Tibial nerve (tissue), 4 donors: ENCODE measurements around the gene BPIFB2. TPM values are rescaled to one million over a fixed set of nuclear protein-coding genes. Genes with fewer than 3 reads are reported as not detected.
A peak's percentile ranks its signal among the peaks of the same experiment; 100 is the strongest.

Experiments used
- DNase-seq, 2 donors: peaks; one replicate each; pipeline ENCODE4 v3.0.0-alpha.2; 2019; ENCODE audit warnings: low spot score in 2 of 2
- H3K27ac ChIP-seq, 4 donors: fragments of 200-600 bp; sonication (generic) in 3 of 4; one replicate each; pipeline ENCODE4 v1.5.1; 2017 to 2019; ENCODE audit warnings: mild to moderate bottlenecking in 1 of 4
- H3K27me3 ChIP-seq, 2 donors: fragments of 200-600 bp; sonication (generic) in 1 of 2; one replicate each; pipeline versions ENCODE4 v1.5.1 to v1.6.0; 2017 to 2019
- H3K36me3 ChIP-seq, 3 donors: fragments of 200-600 bp; sonication (generic); one replicate each; pipeline ENCODE4 v1.5.1; 2018 to 2019
- H3K4me1 ChIP-seq, 4 donors: fragments of 200-600 bp; sonication (generic) in 3 of 4; one replicate each; pipeline ENCODE4 v1.5.1; 2017 to 2019
- H3K4me3 ChIP-seq, 4 donors: fragments of 200-600 bp; sonication (generic) in 3 of 4; one replicate each; pipeline ENCODE4 v1.5.1; 2017 to 2019; ENCODE audit warnings: mild to moderate bottlenecking in 1 of 4, moderate library complexity in 1 of 4
- H3K9me3 ChIP-seq, 4 donors: fragments of 200-600 bp; sonication (generic) in 3 of 4; one replicate each; pipeline ENCODE4 v1.5.1; 2017 to 2019
- CTCF ChIP-seq, 5 experiments: fragments of 200-600 bp in 3 of 5; fragments of 450-650 bp in 2 of 5; sonication (generic) in 3 of 5; IDR thresholded peaks; one replicate each; pipeline ENCODE4 v1.5.1; 2016 to 2019; ENCODE audit warnings: antibody characterized with exemption in 5 of 5, mild to moderate bottlenecking in 3 of 5, moderate library complexity in 2 of 5
- EP300 ChIP-seq, 2 donors: sonication (generic); formaldehyde crosslinking; IDR thresholded peaks; one replicate each; pipeline ENCODE4 v1.6.1; 2017; ENCODE audit warnings: antibody characterized with exemption in 2 of 2, mild to moderate bottlenecking in 1 of 2
- POLR2A ChIP-seq, 2 donors: fragments of 450-650 bp; IDR thresholded peaks; one replicate each; pipeline ENCODE4 v1.6.1; 2017; ENCODE audit warnings: antibody characterized with exemption in 2 of 2, mild to moderate bottlenecking in 2 of 2, moderate library complexity in 2 of 2
- WGBS, 2 donors: methylation state at CpG; one replicate each; pipeline ENCODE4 v1.1.5; 2018; 5-methylcytosine and 5-hydroxymethylcytosine counted together
- total RNA-seq, 4 donors: library from RNA; depleted of rRNA; stranded (reverse); fragments of >200 nt; gene quantifications; one replicate each; pipeline ENCODE4 v1.1.0, GENCODE V29; 2016

BPIFB2 gene
- total RNA-seq, 4 donors from 2014 or later = not detected

GRCh38 chr20:32965115-32965514 is 42.4 kb upstream of the BPIFB2 start:
- 69 to 73% methylated on average over 8 of the region's 8 CpGs for WGBS, 2 donors
- DNase-seq = peak in 1 of 2 donors; percentile 1
- no peak overlapping the region for H3K4me3 ChIP-seq
- H3K27ac ChIP-seq = no peak overlapping the region
- TF ChIP-seq CTCF (IDR thresholded peaks at IDR 0.05) (no peak), POLR2A (IDR thresholded peaks at IDR 0.05) (no peak), EP300 (IDR thresholded peaks at IDR 0.05) (no peak)
- H3K9me3 ChIP-seq = no peaks in the 10 kb centered on the region
- peaks cover 0 to 12% (median 7%) of the 10 kb centered on the region in 4 donors for H3K4me1 ChIP-seq
- H3K36me3 ChIP-seq = no peaks in the 10 kb centered on the region
- no peaks in the 10 kb centered on the region for H3K27me3 ChIP-seq

- Histone ChIP-seq H3K27me3 (no peaks in the 10 kb centered on the region), H3K36me3 (no peaks in the 10 kb centered on the region), H3K9me3 (no peaks in the 10 kb centered on the region), H3K4me3 (no peak overlapping the region), H3K27ac (no peak overlapping the region), H3K4me1 (peaks cover 0 to 16% (median 8%) of the 10 kb centered on the region in 4 donors)
- DNase-seq = peak in 1 of 2 donors; percentile 2
- WGBS, 2 donors = 61 to 70% methylated on average over 12 of the region's 12 CpGs
- TF ChIP-seq EP300 (IDR thresholded peaks at IDR 0.05) = no peak
- no peak for TF ChIP-seq CTCF (IDR thresholded peaks at IDR 0.05)
- TF ChIP-seq POLR2A (IDR thresholded peaks at IDR 0.05) = no peak
These were observed 41.7 kb upstream of the BPIFB2 start for GRCh38 chr20:32965581-32966373.

GRCh38 chr20:32966382-32966781 is 41.1 kb upstream of the BPIFB2 start:
- H3K4me3 ChIP-seq = no peak overlapping the region
- 87 to 88% methylated on average over 4 of the region's 4 CpGs for WGBS, 2 donors
- H3K27me3 ChIP-seq = no peaks in the 10 kb centered on the region
- peaks cover 0 to 22% (median 10%) of the 10 kb centered on the region in 4 donors for H3K4me1 ChIP-seq
- H3K27ac ChIP-seq = no peak overlapping the region
- no peak for DNase-seq
- TF ChIP-seq POLR2A (IDR thresholded peaks at IDR 0.05) = no peak
- TF ChIP-seq CTCF (IDR thresholded peaks at IDR 0.05) = no peak
- TF ChIP-seq EP300 (IDR thresholded peaks at IDR 0.05) = no peak
- H3K36me3 ChIP-seq = no peaks in the 10 kb centered on the region
- no peaks in the 10 kb centered on the region for H3K9me3 ChIP-seq

GRCh38 chr20:32966881-32967781 is 40.4 kb upstream of the BPIFB2 start:
- Histone ChIP-seq H3K36me3 (no peaks in the 10 kb centered on the region), H3K4me1 (peaks cover 0 to 30% (median 17%) of the 10 kb centered on the region in 4 donors), H3K4me3 (no peak overlapping the region), H3K27me3 (no peaks in the 10 kb centered on the region), H3K9me3 (no peaks in the 10 kb centered on the region), H3K27ac (no peak overlapping the region)
- TF ChIP-seq EP300 (IDR thresholded peaks at IDR 0.05) (no peak), POLR2A (IDR thresholded peaks at IDR 0.05) (no peak), CTCF (IDR thresholded peaks at IDR 0.05) (no peak)
- 76 to 79% methylated on average over 16 of the region's 16 CpGs for WGBS, 2 donors
- DNase-seq = no peak
